K562 (cell line): ENCODE measurements around the gene LTBP1. TPM values are rescaled to one million over a fixed set of nuclear protein-coding genes. Genes with fewer than 3 reads are reported as not detected.

Experiments
- ATAC-seq: fragments of 200-7000 bp; cut with Tn5 transposase; 3 replicates; pipeline ENCODE4 v1.9.1; 2020; ENCODE audit warnings: moderate library complexity
- BruUV-seq: library from RNA; stranded (reverse); fragments of 400-500 nt; replicated peaks from 2 replicates; lab custom pipeline; 2021; lab: Mats Ljungman, UMichigan
- CTCF ChIA-PET: fragments of 300-600 bp; formaldehyde crosslinking; extraction: SDS; loops from one replicate; lab custom pipeline; 2021; ENCODE audit warnings: low intra/inter-chr PET ratio; lab: Yijun Ruan, JAX
- POLR2A ChIA-PET: fragments of 300-600, 350-650 bp; sonication (Branson Sonifier 250); formaldehyde crosslinking; extraction: SDS; loops from one replicate; lab custom pipeline; 2021; ENCODE audit warnings: antibody characterized with exemption, inconsistent platforms; lab: Yijun Ruan, JAX
- DNase-seq, 4 experiments: peaks; one replicate each; pipeline versions ENCODE4 v3.0.0 to v3.0.0-alpha.2; 2011 to 2018; ENCODE audit warnings: low spot score in 3 of 4, mixed read lengths in 3 of 4; ENCODE audit errors: extremely low read depth in 1 of 4
- FAIRE-seq: peaks from 2 replicates; lab custom pipeline; 2011; peaks lifted over from hg19 to GRCh38; lab: Jason Lieb, UNC
- H2AFZ ChIP-seq: 2 replicates; pipeline ENCODE4 v1.6.0; 2011; ENCODE audit warnings: low read depth, low read length, control low read depth, inconsistent platforms
- H3K27ac ChIP-seq: fragments of 200-600 bp; 3 replicates; pipeline ENCODE4 v1.8.0; 2011; ENCODE audit warnings: low read depth, mild to moderate bottlenecking, control low read depth, inconsistent platforms, low read length, moderate library complexity, mixed read lengths; ENCODE audit errors: extremely low read depth
- H3K27me3 ChIP-seq, 2 experiments: fragments of 300-600 bp in 1 of 2; 2 replicates in 1 of 2; 3 replicates in 1 of 2; pipeline versions ENCODE4 v1.6.0 to v1.8.0; 2011; ENCODE audit warnings: inconsistent platforms in 2 of 2, low read length in 2 of 2, mild to moderate bottlenecking in 1 of 2, mixed read lengths in 1 of 2, moderate library complexity in 1 of 2; ENCODE audit not compliant: control insufficient read depth in 2 of 2, insufficient read depth in 2 of 2
- H3K36me3 ChIP-seq: fragments of 300-600 bp; 3 replicates; pipeline ENCODE4 v1.8.0; 2011; ENCODE audit warnings: mild to moderate bottlenecking, low read length, inconsistent platforms; ENCODE audit not compliant: control insufficient read depth, insufficient read depth
- H3K4me1 ChIP-seq, 2 experiments: fragments of 200-600 bp in 1 of 2; replicated peaks in 1 of 2; 2 replicates in 1 of 2; 3 replicates in 1 of 2; pipeline versions ENCODE4 v1.5.1 to v1.8.0; 2011; ENCODE audit warnings: inconsistent platforms in 2 of 2, low read length in 2 of 2, mild to moderate bottlenecking in 1 of 2, mixed read lengths in 1 of 2, moderate library complexity in 1 of 2; ENCODE audit not compliant: control insufficient read depth in 2 of 2, insufficient read depth in 2 of 2
- H3K4me2 ChIP-seq: 2 replicates; pipeline ENCODE4 v1.6.1; 2011; ENCODE audit warnings: low read length, control low read depth, inconsistent platforms, mixed read lengths; ENCODE audit not compliant: insufficient read depth
- H3K4me3 ChIP-seq: fragments of 200-600 bp; sonication (generic), shearing (Covaris generic); 2 replicates; pipeline ENCODE4 v1.5.1; 2016; ENCODE audit warnings: control low read depth, inconsistent platforms
- H3K79me2 ChIP-seq: fragments of 200-600 bp; 3 replicates; pipeline ENCODE4 v1.8.0; 2011; ENCODE audit warnings: low read length, inconsistent platforms; ENCODE audit not compliant: control insufficient read depth, insufficient read depth
- H3K9ac ChIP-seq, 2 experiments: 2 replicates each; pipeline versions ENCODE4 v1.6.0 to v1.6.1; 2011; ENCODE audit warnings: low read depth in 2 of 2, low read length in 2 of 2, control low read depth in 1 of 2, inconsistent platforms in 1 of 2, mild to moderate bottlenecking in 1 of 2, mixed read lengths in 1 of 2; ENCODE audit not compliant: insufficient read depth in 1 of 2
- H3K9me1 ChIP-seq: one replicate; pipeline ENCODE4 v1.6.0; 2011; ENCODE audit warnings: inconsistent platforms, mild to moderate bottlenecking, low read length, moderate library complexity; ENCODE audit not compliant: control insufficient read depth, insufficient read depth
- H3K9me3 ChIP-seq: replicated peaks from 2 replicates; pipeline ENCODE4 v1.5.1; 2011; ENCODE audit warnings: low read depth, low read length, inconsistent platforms; ENCODE audit not compliant: control insufficient read depth, insufficient read depth
- H4K20me1 ChIP-seq: replicated peaks from 2 replicates; pipeline ENCODE4 v1.6.1; 2011; ENCODE audit warnings: low read length, inconsistent platforms, mixed read lengths; ENCODE audit not compliant: control insufficient read depth, insufficient read depth
- ETS2 ChIP-seq: IDR thresholded peaks from 2 replicates; pipeline ENCODE4 v1.6.1; 2016; ENCODE audit warnings: borderline replicate concordance, missing genetic modification characterization, mild to moderate bottlenecking, moderate library complexity, missing compliant biosample characterization; ENCODE audit not compliant: poor library complexity, severe bottlenecking
- NCOR1 ChIP-seq: fragments of 450-650 bp; IDR thresholded peaks from 2 replicates; pipeline ENCODE4 v1.6.1; 2016; ENCODE audit warnings: mild to moderate bottlenecking, moderate library complexity
- SMAD2 ChIP-seq: fragments of 150-350 bp; IDR thresholded peaks from 2 replicates; pipeline ENCODE4 v1.6.1; 2014; ENCODE audit warnings: low read depth, mild to moderate bottlenecking, low read length
- SNRNP70 ChIP-seq: fragments of 200-400 bp; formaldehyde crosslinking; optimal IDR thresholded peaks from 2 replicates; pipeline ENCODE3; 2017; ENCODE audit warnings: low read depth, low read length
- ZBED1 ChIP-seq: IDR thresholded peaks from 2 replicates; pipeline ENCODE4 v1.6.1; 2014
- ZNF507 ChIP-seq: conservative IDR thresholded peaks from 2 replicates; pipeline ENCODE4 v1.6.1; 2017; ENCODE audit warnings: missing genetic modification characterization, missing compliant biosample characterization
- WGBS: fragments of 100-300 bp; shearing (Covaris generic); methylation state at CpG from one replicate; pipeline ENCODE4 v1.1.6; 2016; ENCODE audit warnings: low coverage, mixed read lengths; ENCODE audit not compliant: insufficient coverage; ENCODE audit errors: missing lambda C conversion rate; 5-methylcytosine and 5-hydroxymethylcytosine counted together
- in situ Hi-C: fragments of 300-500 bp; cut with MboI; formaldehyde crosslinking; loops from 4 replicates; pipeline ENCODE4 v1.15.0; 2018; ENCODE audit warnings: inconsistent platforms, mixed read lengths
- intact Hi-C: fragments of 100-400 bp; cut with micrococcal nuclease; formaldehyde crosslinking; loops from 2 replicates; pipeline ENCODE4 v1.14.2; 2022
- polyA plus RNA-seq, 8 experiments: library from polyadenylated mRNA; depleted of rRNA in 4 of 8; stranded (reverse) in 5 of 8; unstranded in 3 of 8; fragments of >200 nt; fragmentation: Nextera tagmentation in 2 of 8; fragmentation: Illumina TruSeq in 1 of 8; extraction: Ambion mirVana in 2 of 8; extraction: Trizol in 1 of 8; gene quantifications; 2 replicates each; pipeline versions ENCODE4 v1.2.1 to v1.2.3, GENCODE V29; 2011 to 2014; ENCODE audit warnings: inconsistent platforms in 1 of 8, missing spikeins in 1 of 8
- total RNA-seq, 7 experiments: library from RNA; depleted of rRNA in 6 of 7; stranded (reverse); fragments of >200 nt in 6 of 7; fragmentation: Illumina TruSeq in 2 of 7; extraction: Trizol in 2 of 7; gene quantifications; 2 replicates each; pipeline versions ENCODE4 v1.2.1 to v1.2.3, GENCODE V29; 2011 to 2021; ENCODE audit warnings: low replicate concordance in 1 of 7
- TF ChIP-seq, protein P1 (sequence below): fragments of 450-650 bp; IDR thresholded peaks from 2 replicates; pipeline ENCODE4 v1.6.1; 2016; ENCODE audit warnings: mild to moderate bottlenecking
- TF ChIP-seq, protein P2 (sequence below): fragments of 450-650 bp; IDR thresholded peaks from 2 replicates; pipeline ENCODE4 v1.6.1; 2017; ENCODE audit warnings: antibody characterized with exemption, mild to moderate bottlenecking
- TF ChIP-seq, protein P3 (sequence below): sonication (generic); formaldehyde crosslinking; IDR thresholded peaks from 2 replicates; pipeline ENCODE4 v1.8.0; 2022; ENCODE audit warnings: missing genetic modification reagents, mild to moderate bottlenecking, borderline replicate concordance
- TF ChIP-seq, protein P4 (sequence below), 3 experiments: fragments of 200-800 bp in 1 of 3; sonication (Bioruptor generic) in 1 of 3; sonication (generic) in 1 of 3; formaldehyde crosslinking in 1 of 3; IDR thresholded peaks; 2 replicates each; pipeline versions ENCODE4 v1.6.1 to v1.8.0; 2016 to 2022; ENCODE audit warnings: mild to moderate bottlenecking in 2 of 3, missing compliant biosample characterization in 2 of 3, missing genetic modification characterization in 2 of 3, missing genetic modification reagents in 1 of 3
- TF ChIP-seq, protein P5 (sequence below): fragments of 250-450 bp; sonication (Bioruptor Pico); IDR thresholded peaks from 2 replicates; pipeline ENCODE4 v1.5.0; 2021

The LTBP1 gene
- total and polyA plus RNA-seq, 9 of the 15 experiments (the other 6 are each of a cell fraction or from before 2014, with no cell fraction given): 3.6 to 16.4 (median 8.5) TPM

DNA sequence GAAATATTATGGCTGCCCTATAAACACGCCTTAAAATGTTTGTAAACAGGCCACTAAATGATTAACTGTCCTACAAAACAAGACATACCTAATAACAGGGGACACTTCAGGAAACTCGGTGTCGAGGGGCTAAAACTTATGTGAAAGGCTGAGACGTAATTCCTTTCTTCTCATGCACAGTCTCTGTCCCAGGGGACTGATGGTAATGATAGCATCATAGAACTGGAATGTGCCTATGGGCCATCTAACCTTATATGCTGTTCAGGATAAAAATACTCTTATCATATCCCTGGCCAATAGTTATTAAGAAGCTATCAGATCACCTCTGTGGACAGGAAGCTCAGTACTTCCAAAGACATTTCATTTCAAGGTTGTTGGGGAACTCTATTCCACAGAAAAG is 277.1 kb downstream of the LTBP1 start:
- 36% methylated on average over 4 of the region's 4 CpGs for whole genome bisulfite sequencing
- H3K4me3 ChIP-seq: no peak overlapping the region
- intact Hi-C loops: no loop called here
- H3K9me3 ChIP-seq: no peaks in the 10 kb centered on the region
- H3K9ac ChIP-seq: no peak overlapping the region
- ChIA-PET POLR2A (no interaction called here), CTCF (no interaction called here)
- FAIRE-seq: no peak
- BruUV-seq: no TSS peak
- H3K27ac ChIP-seq: no peak overlapping the region
- H3K9me1 ChIP-seq: no peaks in the 10 kb centered on the region
- no peaks in the 10 kb centered on the region for H4K20me1 ChIP-seq
- no peaks in the 10 kb centered on the region; the same call in 2 of the 3 replicates for H3K36me3 ChIP-seq
- H3K4me1 ChIP-seq: peaks cover 0 to 24% of the 10 kb centered on the region in 2 experiments; a peak in 3 of 5 replicates
- no peaks in the 10 kb centered on the region for H3K79me2 ChIP-seq
- in situ Hi-C loops: no loop called here
- no peak for ATAC-seq
- DNase-seq: no peak
- H3K4me2 ChIP-seq: no peak overlapping the region
- H2AFZ ChIP-seq: no peak overlapping the region
- H3K27me3 ChIP-seq: no peaks in the 10 kb centered on the region
- TF ChIP-seq ZBED1 (no peak), SMAD2 (no peak), ZNF507 (tag) (no peak), ETS2 (tag) (no peak), NCOR1 (no peak), SNRNP70 (no peak)
- TF ChIP-seq, protein P1, sequence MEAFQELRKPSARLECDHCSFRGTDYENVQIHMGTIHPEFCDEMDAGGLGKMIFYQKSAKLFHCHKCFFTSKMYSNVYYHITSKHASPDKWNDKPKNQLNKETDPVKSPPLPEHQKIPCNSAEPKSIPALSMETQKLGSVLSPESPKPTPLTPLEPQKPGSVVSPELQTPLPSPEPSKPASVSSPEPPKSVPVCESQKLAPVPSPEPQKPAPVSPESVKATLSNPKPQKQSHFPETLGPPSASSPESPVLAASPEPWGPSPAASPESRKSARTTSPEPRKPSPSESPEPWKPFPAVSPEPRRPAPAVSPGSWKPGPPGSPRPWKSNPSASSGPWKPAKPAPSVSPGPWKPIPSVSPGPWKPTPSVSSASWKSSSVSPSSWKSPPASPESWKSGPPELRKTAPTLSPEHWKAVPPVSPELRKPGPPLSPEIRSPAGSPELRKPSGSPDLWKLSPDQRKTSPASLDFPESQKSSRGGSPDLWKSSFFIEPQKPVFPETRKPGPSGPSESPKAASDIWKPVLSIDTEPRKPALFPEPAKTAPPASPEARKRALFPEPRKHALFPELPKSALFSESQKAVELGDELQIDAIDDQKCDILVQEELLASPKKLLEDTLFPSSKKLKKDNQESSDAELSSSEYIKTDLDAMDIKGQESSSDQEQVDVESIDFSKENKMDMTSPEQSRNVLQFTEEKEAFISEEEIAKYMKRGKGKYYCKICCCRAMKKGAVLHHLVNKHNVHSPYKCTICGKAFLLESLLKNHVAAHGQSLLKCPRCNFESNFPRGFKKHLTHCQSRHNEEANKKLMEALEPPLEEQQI: no peak
- TF ChIP-seq, protein P2, sequence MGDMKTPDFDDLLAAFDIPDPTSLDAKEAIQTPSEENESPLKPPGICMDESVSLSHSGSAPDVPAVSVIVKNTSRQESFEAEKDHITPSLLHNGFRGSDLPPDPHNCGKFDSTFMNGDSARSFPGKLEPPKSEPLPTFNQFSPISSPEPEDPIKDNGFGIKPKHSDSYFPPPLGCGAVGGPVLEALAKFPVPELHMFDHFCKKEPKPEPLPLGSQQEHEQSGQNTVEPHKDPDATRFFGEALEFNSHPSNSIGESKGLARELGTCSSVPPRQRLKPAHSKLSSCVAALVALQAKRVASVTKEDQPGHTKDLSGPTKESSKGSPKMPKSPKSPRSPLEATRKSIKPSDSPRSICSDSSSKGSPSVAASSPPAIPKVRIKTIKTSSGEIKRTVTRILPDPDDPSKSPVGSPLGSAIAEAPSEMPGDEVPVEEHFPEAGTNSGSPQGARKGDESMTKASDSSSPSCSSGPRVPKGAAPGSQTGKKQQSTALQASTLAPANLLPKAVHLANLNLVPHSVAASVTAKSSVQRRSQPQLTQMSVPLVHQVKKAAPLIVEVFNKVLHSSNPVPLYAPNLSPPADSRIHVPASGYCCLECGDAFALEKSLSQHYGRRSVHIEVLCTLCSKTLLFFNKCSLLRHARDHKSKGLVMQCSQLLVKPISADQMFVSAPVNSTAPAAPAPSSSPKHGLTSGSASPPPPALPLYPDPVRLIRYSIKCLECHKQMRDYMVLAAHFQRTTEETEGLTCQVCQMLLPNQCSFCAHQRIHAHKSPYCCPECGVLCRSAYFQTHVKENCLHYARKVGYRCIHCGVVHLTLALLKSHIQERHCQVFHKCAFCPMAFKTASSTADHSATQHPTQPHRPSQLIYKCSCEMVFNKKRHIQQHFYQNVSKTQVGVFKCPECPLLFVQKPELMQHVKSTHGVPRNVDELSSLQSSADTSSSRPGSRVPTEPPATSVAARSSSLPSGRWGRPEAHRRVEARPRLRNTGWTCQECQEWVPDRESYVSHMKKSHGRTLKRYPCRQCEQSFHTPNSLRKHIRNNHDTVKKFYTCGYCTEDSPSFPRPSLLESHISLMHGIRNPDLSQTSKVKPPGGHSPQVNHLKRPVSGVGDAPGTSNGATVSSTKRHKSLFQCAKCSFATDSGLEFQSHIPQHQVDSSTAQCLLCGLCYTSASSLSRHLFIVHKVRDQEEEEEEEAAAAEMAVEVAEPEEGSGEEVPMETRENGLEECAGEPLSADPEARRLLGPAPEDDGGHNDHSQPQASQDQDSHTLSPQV: no peak
- TF ChIP-seq, protein P3, sequence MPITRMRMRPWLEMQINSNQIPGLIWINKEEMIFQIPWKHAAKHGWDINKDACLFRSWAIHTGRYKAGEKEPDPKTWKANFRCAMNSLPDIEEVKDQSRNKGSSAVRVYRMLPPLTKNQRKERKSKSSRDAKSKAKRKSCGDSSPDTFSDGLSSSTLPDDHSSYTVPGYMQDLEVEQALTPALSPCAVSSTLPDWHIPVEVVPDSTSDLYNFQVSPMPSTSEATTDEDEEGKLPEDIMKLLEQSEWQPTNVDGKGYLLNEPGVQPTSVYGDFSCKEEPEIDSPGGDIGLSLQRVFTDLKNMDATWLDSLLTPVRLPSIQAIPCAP: no peak
- TF ChIP-seq, protein P4, sequence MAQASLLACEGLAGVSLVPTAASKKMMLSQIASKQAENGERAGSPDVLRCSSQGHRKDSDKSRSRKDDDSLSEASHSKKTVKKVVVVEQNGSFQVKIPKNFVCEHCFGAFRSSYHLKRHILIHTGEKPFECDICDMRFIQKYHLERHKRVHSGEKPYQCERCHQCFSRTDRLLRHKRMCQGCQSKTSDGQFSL (CRISPR knock-in tag; IDR thresholded peaks at IDR 0.05): no peak
- TF ChIP-seq, protein P4 (tag; IDR thresholded peaks at IDR 0.05): no peak
- TF ChIP-seq, protein P5, sequence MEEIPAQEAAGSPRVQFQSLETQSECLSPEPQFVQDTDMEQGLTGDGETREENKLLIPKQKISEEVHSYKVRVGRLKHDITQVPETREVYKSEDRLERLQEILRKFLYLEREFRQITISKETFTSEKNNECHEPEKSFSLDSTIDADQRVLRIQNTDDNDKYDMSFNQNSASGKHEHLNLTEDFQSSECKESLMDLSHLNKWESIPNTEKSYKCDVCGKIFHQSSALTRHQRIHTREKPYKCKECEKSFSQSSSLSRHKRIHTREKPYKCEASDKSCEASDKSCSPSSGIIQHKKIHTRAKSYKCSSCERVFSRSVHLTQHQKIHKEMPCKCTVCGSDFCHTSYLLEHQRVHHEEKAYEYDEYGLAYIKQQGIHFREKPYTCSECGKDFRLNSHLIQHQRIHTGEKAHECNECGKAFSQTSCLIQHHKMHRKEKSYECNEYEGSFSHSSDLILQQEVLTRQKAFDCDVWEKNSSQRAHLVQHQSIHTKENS (CRISPR knock-in tag): no peak
